NCI-H2196 treated with DMSO at 0.1 percent for 48 hours (cell line): Measurements from ENCODE around the gene TINAG.

Experiments
- DNase-seq: peaks from one replicate; lab custom pipeline; 2025; ENCODE audit not compliant: unreplicated experiment; lab: John Stamatoyannopoulos, UW

Gene TINAG, protein sequence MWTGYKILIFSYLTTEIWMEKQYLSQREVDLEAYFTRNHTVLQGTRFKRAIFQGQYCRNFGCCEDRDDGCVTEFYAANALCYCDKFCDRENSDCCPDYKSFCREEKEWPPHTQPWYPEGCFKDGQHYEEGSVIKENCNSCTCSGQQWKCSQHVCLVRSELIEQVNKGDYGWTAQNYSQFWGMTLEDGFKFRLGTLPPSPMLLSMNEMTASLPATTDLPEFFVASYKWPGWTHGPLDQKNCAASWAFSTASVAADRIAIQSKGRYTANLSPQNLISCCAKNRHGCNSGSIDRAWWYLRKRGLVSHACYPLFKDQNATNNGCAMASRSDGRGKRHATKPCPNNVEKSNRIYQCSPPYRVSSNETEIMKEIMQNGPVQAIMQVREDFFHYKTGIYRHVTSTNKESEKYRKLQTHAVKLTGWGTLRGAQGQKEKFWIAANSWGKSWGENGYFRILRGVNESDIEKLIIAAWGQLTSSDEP

DNA sequence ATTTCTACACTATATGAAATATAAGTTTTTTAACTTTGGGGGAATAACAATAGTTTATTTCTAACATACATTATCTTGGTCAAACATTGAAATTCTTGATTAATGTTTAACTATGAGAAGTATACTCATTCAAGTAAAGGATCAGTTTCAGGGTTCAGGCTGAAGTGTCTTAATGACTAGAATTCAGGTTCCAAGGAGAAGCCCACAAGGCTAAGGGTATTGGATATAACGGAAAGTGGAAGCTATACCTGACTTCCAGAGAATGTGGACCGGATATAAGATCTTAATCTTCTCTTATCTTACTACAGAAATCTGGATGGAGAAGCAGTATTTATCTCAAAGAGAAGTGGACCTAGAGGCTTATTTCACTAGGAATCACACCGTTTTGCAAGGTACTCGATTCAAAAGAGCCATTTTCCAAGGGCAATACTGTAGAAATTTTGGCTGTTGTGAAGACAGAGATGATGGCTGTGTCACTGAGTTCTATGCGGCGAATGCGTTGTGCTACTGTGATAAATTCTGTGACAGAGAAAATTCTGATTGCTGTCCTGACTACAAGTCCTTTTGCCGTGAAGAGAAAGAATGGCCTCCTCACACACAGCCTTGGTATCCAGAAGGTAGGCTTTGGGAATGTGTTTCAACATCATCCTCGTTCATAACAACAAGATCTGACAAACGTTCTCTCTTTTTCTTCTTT lies at the start of gene TINAG:
TINAG (plus strand) TSS at position 153 of the 697 bp plus-strand sequence; CDS start at position 263, 110 bp downstream.
- DNase-seq: no peak

DNA sequence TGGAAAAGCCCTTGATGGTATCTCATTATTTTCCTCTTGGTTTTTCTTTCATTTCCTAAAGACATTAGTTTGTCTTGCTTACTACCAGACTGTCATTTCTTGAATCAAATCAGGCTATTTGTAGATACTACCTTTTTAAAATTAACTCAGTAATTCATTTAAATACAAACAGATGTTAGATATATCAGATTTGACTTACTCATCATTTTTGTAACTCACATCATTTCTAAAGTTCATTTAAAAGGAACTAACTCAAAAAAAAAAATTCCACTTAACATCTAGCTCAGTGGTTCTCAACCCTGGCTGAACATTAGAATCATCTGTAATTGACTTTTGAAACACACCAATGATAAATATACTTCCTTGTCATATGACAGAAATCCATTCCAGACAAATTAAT lies 48.2 kb upstream of the TINAG start:
- DNase-seq: no peak

GRCh38 chr6:54262499-54262898 lies 45.7 kb upstream of the TINAG start:
- DNase-seq: no peak

DNA sequence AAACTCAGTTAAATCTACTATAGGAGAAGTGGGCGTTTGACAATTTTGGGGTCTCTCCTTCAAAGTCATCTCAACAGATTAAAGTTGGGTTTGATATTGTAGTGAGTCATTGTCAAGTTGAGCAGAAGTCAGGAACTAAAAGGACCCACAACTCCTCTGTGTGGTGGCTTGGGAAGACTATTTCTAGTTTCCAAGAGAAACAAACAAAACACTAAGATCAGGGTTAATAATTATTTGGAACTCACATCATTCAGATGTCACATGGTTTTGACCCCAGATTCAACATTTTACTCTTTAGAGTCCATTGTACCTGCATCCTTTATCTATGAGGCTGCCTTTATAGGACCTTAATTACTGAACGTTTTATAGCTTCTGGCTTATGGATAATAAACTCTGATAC lies 45.3 kb upstream of the TINAG start:
- no peak for DNase-seq

GRCh38 chr6:54264581-54265272 lies 43.5 kb upstream of the TINAG start:
- DNase-seq: no peak

DNA sequence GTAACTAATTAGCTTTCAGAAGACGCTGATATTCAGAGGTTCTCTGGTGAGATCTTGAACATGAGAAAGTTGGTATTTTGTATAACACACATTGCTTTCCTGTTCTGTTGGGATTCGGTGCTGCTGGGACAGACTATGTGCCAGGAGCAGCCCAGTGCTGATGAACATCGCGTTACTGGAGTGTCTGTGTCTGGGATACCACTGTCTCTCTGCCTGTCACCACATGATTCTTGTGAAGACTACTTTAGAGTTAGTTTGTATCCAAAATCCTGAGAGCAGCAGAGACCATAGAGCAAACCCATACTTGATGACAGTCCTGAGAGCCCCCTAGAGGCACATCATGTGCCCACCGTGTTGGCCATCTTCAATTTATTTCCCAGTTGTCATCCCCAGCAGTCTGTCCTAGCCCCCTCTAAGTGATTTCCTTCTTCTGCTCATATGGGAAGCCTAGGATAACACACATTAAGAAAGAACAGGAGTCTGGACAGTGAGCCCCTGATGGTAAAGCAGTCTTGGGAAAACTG lies 41.8 kb upstream of the TINAG start:
- DNase-seq: no peak

DNA sequence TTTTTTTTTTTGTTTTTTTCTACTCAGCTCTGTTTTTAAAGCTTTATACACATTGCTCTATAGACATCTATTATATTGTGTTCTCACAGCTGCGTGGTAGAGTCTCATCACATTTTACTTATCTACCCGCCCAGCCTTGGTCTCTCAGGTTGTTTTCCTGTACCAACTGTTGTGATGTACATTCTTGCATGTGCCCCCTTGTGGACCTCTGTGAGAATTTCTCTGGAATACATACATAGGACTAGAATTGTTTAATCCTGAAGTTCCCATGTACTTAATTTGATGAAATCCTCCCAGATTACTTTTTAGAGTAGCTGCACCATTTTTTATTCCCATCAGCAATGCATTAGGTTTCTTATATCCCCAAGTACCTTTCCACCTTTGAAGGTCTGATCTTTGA lies 40.4 kb upstream of the TINAG start:
- no peak for DNase-seq

GRCh38 chr6:54273214-54273820 lies 34.9 kb upstream of the TINAG start:
- no peak for DNase-seq

DNA sequence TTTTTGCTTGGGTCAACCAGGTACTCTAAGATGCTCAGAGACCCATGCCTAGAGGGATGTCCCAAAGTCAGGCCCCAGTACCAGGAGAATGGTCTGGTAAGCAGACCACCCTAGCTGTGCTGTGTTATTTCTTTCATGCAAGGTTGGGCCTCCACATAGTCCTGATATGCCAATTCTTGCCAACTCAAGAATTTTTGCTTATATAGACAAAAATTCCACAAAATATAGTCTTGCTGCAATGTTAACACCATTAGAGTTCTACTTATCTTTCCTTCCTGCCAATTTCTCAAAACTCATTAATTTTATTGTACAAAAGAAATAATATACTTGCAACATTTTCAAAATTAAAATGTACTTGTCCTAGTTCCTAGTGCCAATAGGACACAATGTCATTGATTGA lies 33.9 kb upstream of the TINAG start:
- DNase-seq: no peak

DNA sequence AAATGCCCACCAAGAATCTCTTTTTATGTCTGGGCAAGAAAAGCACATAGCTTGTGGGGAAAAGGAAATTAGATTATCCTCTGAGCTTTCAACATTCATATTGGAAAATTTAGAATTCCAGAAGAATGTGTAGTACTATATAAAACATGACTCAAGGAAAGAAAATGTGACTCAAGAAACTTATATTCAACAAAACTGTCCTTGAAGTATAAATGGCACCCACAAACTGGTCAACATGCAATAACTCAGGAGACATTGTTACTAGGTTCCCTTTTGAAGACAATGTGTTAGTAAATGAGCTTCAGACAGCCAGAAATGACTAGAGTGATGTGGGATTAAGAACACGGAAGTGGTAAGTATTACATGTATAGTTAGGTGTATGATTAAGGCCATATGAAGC lies 26.1 kb upstream of the TINAG start:
- DNase-seq: no peak

DNA sequence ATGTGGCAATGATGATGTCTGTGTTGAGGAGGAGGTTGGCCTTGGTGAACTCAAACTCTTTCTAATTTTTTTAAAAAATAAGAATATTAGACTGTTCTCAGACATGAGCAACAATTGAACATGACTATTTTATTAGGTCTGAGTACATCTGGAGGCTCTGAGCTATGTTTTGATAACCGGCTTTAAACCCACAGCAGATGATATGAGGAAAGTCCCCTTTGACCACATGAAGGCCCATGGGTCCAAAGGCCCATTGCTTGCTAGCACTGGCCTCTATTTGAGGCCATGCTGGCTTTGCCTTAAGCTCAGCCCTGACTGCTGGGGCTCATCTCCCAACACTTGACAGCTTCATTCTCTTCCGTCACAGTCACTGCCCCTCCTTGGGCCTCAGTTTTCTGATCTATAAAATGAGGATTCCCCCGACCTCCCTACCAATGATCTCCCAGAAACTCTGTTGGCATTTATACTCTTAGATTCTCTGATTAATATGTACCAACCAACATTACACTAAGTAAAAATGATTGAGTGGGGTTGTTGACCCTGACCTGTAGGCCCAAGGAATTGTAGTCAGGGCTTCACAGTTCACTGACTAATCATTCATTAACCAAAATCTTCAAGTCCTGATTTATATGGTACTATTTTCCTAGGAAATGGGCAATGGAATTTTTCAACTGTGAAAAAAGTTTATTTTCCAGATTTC lies 23.9 kb upstream of the TINAG start:
- no peak for DNase-seq

DNA sequence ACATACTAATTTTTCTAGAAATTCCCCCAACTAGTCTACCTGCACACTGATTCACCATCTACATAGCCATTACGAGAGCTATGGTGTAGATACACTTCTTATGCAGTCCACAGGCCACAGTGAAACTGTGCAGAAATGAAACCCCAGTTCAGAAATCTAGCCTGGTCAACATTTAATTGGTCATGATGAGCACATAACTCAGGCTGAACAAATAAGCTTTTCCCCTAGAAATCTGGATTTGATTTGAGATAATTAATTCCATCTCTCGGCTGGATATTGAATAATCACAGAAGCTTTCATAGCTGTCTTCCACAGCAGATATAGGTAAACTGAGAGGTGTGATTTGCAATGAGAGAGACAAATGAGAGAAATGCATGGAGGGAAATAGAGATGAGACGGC lies 22.6 kb upstream of the TINAG start:
- DNase-seq: no peak

GRCh38 chr6:54286141-54286540 lies 22.1 kb upstream of the TINAG start:
- no peak for DNase-seq

DNA sequence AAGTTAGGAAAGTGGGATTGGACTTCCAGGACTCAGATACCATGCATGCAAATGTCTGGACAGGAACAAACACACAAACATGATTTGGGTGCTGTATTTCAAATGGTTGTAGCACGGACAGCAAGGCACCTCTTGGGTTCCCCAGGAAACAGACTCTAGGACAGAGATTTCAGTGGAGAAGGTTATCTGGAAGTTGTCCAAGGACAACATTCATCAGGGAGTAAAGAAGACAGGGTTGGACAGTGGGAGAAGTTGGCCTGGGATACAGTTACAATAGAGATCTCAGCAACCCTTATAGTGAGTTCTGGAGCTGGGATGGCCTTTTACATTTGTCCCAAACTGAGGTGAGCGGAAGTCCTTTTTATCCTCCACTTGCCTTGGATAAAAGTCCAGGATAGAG lies 19.8 kb upstream of the TINAG start:
- no peak for DNase-seq

DNA sequence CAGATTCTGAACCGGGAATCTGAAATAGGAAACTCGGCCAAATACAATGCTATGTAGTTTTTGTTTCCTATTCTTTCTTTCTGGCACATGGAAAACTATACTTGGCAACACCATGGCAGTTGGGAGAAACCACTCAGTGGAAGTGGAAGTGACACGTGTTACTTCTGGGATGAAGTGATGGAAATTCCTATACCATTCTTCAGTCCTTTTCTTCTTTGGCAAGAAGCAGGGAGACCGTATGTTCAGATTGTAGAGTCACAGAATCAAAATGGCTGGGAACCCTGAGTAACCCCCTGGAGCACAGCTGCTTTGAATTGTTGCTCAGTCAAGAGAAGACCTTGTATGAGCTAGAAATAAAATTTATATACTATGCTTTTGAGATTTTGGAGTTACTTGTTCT lies 18.8 kb upstream of the TINAG start:
- DNase-seq: no peak

DNA sequence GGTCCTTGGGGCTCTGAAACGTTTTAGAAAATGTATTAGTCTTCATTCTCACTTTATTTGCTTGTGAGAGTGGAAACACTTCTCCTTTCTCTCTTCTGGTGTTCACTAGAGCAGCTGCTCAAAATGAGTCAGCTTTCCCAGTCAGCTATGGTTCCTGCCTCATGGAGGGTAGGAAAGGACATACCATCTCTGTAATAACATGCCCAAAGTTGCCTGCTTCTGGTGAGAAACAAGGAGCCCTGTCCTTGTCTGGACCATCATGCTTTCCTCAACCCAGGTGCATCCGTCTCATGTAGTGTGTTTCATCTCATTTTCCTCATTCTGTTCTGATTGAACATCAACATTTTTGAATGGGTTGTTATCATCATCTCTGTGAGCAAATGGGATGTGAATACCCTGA lies 17.1 kb upstream of the TINAG start:
- no peak for DNase-seq

DNA sequence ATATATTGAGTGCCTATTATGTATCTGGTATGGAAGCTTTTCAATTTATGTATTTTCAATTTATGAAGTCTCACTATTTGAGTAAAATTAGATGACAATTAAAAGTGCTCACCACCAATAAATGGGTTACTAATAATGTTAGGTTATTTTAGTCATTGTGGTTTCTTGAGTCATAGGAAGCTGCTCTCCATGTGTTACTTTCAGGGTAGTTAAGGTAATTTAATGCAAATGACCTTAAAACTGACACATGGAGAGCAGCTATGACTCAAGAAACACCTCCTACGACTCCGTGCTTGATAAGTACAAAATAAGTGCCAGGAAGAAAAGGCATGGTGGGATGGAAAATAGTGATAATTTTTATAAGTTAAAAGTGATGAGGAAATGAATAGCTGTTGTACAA lies 16.5 kb upstream of the TINAG start:
- no peak for DNase-seq

DNA sequence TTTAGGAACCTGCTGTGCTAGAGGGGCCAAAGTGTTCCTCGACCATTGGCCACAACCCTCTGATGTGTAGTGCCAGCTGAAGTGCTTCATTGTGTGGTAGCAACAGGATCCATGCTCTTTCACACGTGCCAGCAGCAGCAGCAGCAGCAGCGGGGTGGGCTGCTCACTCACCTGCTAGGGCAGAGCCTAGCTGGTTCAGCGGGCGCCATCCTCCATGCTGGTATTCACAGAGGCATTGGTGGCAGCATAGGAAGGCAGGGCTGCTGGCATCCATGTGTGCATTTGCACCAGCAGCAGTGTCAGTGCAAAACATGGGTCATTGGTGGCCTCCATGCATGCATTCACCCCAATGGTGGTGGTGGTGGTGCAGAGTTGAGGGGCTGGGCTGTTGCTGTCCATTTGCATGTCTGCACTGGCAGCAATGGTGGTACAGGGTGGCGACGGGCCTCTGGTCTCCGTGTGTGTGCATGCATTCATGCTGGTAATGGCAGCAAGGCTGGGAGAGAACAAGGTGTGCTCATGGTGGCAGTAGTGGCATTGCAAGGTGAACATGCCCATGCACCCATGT lies 13.2 kb upstream of the TINAG start:
- no peak for DNase-seq

- no peak for DNase-seq
Measured at GRCh38 chr6:54299542-54300269, 8.5 kb upstream of the TINAG start.

DNA sequence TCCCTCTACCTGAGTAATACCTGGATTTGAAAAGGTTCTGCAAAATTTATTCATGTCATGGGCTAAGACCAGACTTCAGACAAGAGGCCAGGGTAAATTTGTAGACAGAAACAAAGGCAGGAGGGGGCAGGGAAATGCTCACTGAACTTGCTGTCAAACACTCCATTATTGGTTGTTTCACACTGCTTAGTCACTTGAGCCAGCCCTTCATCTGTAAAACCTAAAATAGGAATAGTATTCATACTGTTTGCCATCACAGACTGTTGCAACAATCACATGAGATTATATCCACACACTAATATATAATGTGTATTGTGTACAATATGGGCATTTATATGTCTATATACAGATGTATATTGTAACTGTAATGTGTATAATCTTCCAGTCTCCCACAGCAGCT lies 6.5 kb upstream of the TINAG start:
- no peak for DNase-seq
